Liver (tissue), 9 donors: ENCODE results near the gene GLRX3. TPM values are rescaled to one million over a fixed set of nuclear protein-coding genes. Genes with fewer than 3 reads are reported as not detected.

Source experiments
- DNase-seq: peaks from one replicate; pipeline ENCODE4 v3.0.0-alpha.2; 2017; ENCODE audit warnings: low spot score
- H3K27ac ChIP-seq, 2 donors: one replicate each; pipeline ENCODE4 v1.7.0; 2013; ENCODE audit warnings: inconsistent platforms in 2 of 2, low read length in 2 of 2, control low read depth in 1 of 2, low read depth in 1 of 2, mild to moderate bottlenecking in 1 of 2
- H3K27me3 ChIP-seq, 4 donors: one replicate each; pipeline versions ENCODE4 v1.6.1 to v1.7.0; 2013; ENCODE audit warnings: low read length in 3 of 4, inconsistent platforms in 1 of 4, mild to moderate bottlenecking in 1 of 4, moderate library complexity in 1 of 4; ENCODE audit not compliant: control insufficient read depth in 4 of 4, insufficient read depth in 4 of 4
- H3K36me3 ChIP-seq, 4 donors: one replicate each; pipeline versions ENCODE4 v1.6.1 to v1.7.0; 2013; ENCODE audit warnings: low read length in 3 of 4, mild to moderate bottlenecking in 3 of 4, low read depth in 1 of 4, moderate library complexity in 1 of 4; ENCODE audit not compliant: control insufficient read depth in 4 of 4, insufficient read depth in 3 of 4
- H3K4me1 ChIP-seq, 4 donors: one replicate each; pipeline versions ENCODE4 v1.6.1 to v1.7.0; 2013; ENCODE audit warnings: low read length in 3 of 4, mild to moderate bottlenecking in 3 of 4, moderate library complexity in 1 of 4; ENCODE audit not compliant: control insufficient read depth in 4 of 4, insufficient read depth in 4 of 4
- H3K4me3 ChIP-seq, 3 donors: one replicate each; pipeline versions ENCODE4 v1.6.1 to v1.7.0; 2013; ENCODE audit warnings: low read length in 3 of 3, control low read depth in 1 of 3, low read depth in 1 of 3, mild to moderate bottlenecking in 1 of 3
- H3K9ac ChIP-seq, 2 donors: one replicate each; pipeline ENCODE4 v1.7.0; 2013; ENCODE audit warnings: low read length in 2 of 2, mild to moderate bottlenecking in 2 of 2, moderate library complexity in 2 of 2, control low read depth in 1 of 2, low read depth in 1 of 2
- H3K9me3 ChIP-seq, 4 donors: one replicate each; pipeline versions ENCODE4 v1.6.1 to v1.7.0; 2013; ENCODE audit warnings: low read length in 3 of 4; ENCODE audit not compliant: control insufficient read depth in 4 of 4
- EGR1 ChIP-seq, 2 donors: IDR thresholded peaks; 2 replicates each; pipeline ENCODE4 v1.6.1; 2016 to 2018; ENCODE audit warnings: antibody characterized with exemption in 2 of 2, low read depth in 2 of 2
- FOXA1 ChIP-seq: IDR thresholded peaks from 2 replicates; pipeline ENCODE4 v1.6.1; 2016; ENCODE audit warnings: antibody characterized with exemption
- FOXA2 ChIP-seq: IDR thresholded peaks from 2 replicates; pipeline ENCODE4 v1.6.1; 2016; ENCODE audit warnings: antibody characterized with exemption
- GABPA ChIP-seq, 2 donors: IDR thresholded peaks in 1 of 2; conservative IDR thresholded peaks in 1 of 2; 2 replicates each; pipeline ENCODE4 v1.6.1; 2016; ENCODE audit warnings: antibody characterized with exemption in 2 of 2, mild to moderate bottlenecking in 1 of 2, moderate library complexity in 1 of 2
- HNF4A ChIP-seq, 2 donors: conservative IDR thresholded peaks; 2 replicates each; pipeline ENCODE4 v1.6.1; 2016; ENCODE audit warnings: antibody characterized with exemption in 2 of 2, mild to moderate bottlenecking in 2 of 2
- HNF4G ChIP-seq: IDR thresholded peaks from 2 replicates; pipeline ENCODE4 v1.6.1; 2016; ENCODE audit warnings: antibody characterized with exemption
- JUND ChIP-seq, 2 donors: IDR thresholded peaks; 2 replicates each; pipeline ENCODE4 v1.6.1; 2016; ENCODE audit warnings: antibody characterized with exemption in 2 of 2
- NR2F2 ChIP-seq: IDR thresholded peaks from 2 replicates; pipeline ENCODE4 v1.6.1; 2016; ENCODE audit warnings: antibody characterized with exemption
- RAD21 ChIP-seq, 2 donors: IDR thresholded peaks; 2 replicates each; pipeline ENCODE4 v1.6.1; 2016; ENCODE audit warnings: antibody characterized with exemption in 2 of 2, mild to moderate bottlenecking in 2 of 2
- RXRA ChIP-seq, 2 donors: IDR thresholded peaks; 2 replicates each; pipeline ENCODE4 v1.6.1; 2017 to 2018; ENCODE audit warnings: antibody characterized with exemption in 2 of 2, mild to moderate bottlenecking in 1 of 2
- SP1 ChIP-seq: IDR thresholded peaks from 2 replicates; pipeline ENCODE4 v1.6.1; 2018; ENCODE audit warnings: antibody characterized with exemption, mild to moderate bottlenecking
- TAF1 ChIP-seq: conservative IDR thresholded peaks from 2 replicates; pipeline ENCODE4 v1.6.1; 2016; ENCODE audit warnings: antibody characterized with exemption, mild to moderate bottlenecking
- YY1 ChIP-seq: IDR thresholded peaks from 2 replicates; pipeline ENCODE4 v1.6.1; 2016; ENCODE audit warnings: antibody characterized with exemption, mild to moderate bottlenecking
- WGBS: extraction: QIAGEN DNeasy Blood & Tissue Kit; methylation state at CpG from one replicate; pipeline ENCODE4 v1.1.7; 2013; 5-methylcytosine and 5-hydroxymethylcytosine counted together
- polyA plus RNA-seq, 2 donors: library from polyadenylated mRNA; stranded (reverse) in 1 of 2; unstranded in 1 of 2; fragments of 200-250 nt in 1 of 2; fragments of >200 nt in 1 of 2; fragmentation: Nextera tagmentation in 1 of 2; extraction: Ambion mirVana in 1 of 2; gene quantifications; one replicate each; pipeline versions ENCODE4 v1.2.1 to v1.2.3, GENCODE V29; 2013 to 2015
- total RNA-seq, 2 donors: library from RNA; depleted of rRNA; stranded (reverse); fragments of >200 nt; gene quantifications; one replicate each; pipeline ENCODE4 v1.2.3, GENCODE V29; 2014
- TF ChIP-seq, protein P1 (sequence below): IDR thresholded peaks from 2 replicates; pipeline ENCODE4 v1.6.1; 2016; ENCODE audit warnings: antibody characterized with exemption
- TF ChIP-seq, protein P2 (sequence below): IDR thresholded peaks from 2 replicates; pipeline ENCODE4 v1.6.1; 2016; ENCODE audit warnings: antibody characterized with exemption
- TF ChIP-seq, protein P3 (sequence below): fragments of 150-350 bp; IDR thresholded peaks from 2 replicates; pipeline ENCODE4 v1.5.1; 2017; ENCODE audit warnings: improper control_type of control experiment, low read depth, low read length; ENCODE audit not compliant: missing input control
- TF ChIP-seq, protein P4 (sequence below): IDR thresholded peaks from 2 replicates; pipeline ENCODE4 v1.6.1; 2016; ENCODE audit warnings: antibody characterized with exemption, mild to moderate bottlenecking
- donor health status: healthy.
- donor health status: healthy.
- donor health status: healthy.
- donor health status: healthy.
- donor health status: healthy.

Gene GLRX3
- total and polyA plus RNA-seq, 4 donors, result 24.0 to 34.0 (median 28.5) TPM

DNA sequence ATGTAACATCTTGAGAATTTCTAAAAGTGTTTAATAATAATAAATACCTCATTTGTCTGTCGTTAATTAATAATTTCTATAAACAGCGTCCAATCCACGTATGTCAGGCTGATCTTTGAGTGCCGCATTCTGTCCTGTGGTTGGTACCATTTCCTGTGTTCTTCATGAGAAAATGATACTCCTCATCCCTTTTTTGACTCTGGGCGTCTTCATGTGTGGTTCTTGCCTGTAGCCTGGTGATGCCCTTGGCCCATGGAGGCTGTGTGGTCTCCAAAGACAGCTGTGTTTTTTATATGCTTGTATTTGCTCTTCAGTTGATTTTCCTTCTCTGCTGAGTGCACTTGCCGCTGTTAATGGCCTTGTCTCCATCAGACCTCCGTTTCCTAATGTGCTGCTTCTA, 31.5 kb downstream of the GLRX3 start:
- Histone ChIP-seq H3K36me3 (peaks cover 0 to 39% (median 19%) of the 10 kb centered on the region in 4 donors), H3K4me1 (no peaks in the 10 kb centered on the region), H3K27ac (no peak overlapping the region), H3K9me3 (no peaks in the 10 kb centered on the region), H3K27me3 (no peaks in the 10 kb centered on the region), H3K4me3 (no peak overlapping the region), H3K9ac (no peak overlapping the region)
- TF ChIP-seq, protein P1, sequence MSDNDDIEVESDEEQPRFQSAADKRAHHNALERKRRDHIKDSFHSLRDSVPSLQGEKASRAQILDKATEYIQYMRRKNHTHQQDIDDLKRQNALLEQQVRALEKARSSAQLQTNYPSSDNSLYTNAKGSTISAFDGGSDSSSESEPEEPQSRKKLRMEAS, result no peak
- TF ChIP-seq RXRA (IDR thresholded peaks at IDR 0.05) (no peak), GABPA (IDR thresholded peaks at IDR 0.05 in 1 of 2, conservative IDR thresholded peaks at IDR 0.05 in 1 of 2) (no peak), TAF1 (no peak), FOXA2 (no peak), JUND (IDR thresholded peaks at IDR 0.05) (no peak), RAD21 (IDR thresholded peaks at IDR 0.05) (no peak)
- TF ChIP-seq, protein P2, sequence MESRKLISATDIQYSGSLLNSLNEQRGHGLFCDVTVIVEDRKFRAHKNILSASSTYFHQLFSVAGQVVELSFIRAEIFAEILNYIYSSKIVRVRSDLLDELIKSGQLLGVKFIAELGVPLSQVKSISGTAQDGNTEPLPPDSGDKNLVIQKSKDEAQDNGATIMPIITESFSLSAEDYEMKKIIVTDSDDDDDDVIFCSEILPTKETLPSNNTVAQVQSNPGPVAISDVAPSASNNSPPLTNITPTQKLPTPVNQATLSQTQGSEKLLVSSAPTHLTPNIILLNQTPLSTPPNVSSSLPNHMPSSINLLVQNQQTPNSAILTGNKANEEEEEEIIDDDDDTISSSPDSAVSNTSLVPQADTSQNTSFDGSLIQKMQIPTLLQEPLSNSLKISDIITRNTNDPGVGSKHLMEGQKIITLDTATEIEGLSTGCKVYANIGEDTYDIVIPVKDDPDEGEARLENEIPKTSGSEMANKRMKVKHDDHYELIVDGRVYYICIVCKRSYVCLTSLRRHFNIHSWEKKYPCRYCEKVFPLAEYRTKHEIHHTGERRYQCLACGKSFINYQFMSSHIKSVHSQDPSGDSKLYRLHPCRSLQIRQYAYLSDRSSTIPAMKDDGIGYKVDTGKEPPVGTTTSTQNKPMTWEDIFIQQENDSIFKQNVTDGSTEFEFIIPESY, result no peak
- TF ChIP-seq, protein P3, sequence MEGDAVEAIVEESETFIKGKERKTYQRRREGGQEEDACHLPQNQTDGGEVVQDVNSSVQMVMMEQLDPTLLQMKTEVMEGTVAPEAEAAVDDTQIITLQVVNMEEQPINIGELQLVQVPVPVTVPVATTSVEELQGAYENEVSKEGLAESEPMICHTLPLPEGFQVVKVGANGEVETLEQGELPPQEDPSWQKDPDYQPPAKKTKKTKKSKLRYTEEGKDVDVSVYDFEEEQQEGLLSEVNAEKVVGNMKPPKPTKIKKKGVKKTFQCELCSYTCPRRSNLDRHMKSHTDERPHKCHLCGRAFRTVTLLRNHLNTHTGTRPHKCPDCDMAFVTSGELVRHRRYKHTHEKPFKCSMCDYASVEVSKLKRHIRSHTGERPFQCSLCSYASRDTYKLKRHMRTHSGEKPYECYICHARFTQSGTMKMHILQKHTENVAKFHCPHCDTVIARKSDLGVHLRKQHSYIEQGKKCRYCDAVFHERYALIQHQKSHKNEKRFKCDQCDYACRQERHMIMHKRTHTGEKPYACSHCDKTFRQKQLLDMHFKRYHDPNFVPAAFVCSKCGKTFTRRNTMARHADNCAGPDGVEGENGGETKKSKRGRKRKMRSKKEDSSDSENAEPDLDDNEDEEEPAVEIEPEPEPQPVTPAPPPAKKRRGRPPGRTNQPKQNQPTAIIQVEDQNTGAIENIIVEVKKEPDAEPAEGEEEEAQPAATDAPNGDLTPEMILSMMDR, result no peak
- TF ChIP-seq, protein P4, sequence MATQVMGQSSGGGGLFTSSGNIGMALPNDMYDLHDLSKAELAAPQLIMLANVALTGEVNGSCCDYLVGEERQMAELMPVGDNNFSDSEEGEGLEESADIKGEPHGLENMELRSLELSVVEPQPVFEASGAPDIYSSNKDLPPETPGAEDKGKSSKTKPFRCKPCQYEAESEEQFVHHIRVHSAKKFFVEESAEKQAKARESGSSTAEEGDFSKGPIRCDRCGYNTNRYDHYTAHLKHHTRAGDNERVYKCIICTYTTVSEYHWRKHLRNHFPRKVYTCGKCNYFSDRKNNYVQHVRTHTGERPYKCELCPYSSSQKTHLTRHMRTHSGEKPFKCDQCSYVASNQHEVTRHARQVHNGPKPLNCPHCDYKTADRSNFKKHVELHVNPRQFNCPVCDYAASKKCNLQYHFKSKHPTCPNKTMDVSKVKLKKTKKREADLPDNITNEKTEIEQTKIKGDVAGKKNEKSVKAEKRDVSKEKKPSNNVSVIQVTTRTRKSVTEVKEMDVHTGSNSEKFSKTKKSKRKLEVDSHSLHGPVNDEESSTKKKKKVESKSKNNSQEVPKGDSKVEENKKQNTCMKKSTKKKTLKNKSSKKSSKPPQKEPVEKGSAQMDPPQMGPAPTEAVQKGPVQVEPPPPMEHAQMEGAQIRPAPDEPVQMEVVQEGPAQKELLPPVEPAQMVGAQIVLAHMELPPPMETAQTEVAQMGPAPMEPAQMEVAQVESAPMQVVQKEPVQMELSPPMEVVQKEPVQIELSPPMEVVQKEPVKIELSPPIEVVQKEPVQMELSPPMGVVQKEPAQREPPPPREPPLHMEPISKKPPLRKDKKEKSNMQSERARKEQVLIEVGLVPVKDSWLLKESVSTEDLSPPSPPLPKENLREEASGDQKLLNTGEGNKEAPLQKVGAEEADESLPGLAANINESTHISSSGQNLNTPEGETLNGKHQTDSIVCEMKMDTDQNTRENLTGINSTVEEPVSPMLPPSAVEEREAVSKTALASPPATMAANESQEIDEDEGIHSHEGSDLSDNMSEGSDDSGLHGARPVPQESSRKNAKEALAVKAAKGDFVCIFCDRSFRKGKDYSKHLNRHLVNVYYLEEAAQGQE, result no peak
- DNase-seq, result no peak
- 96% methylated on average over 7 of the region's 7 CpGs for WGBS

DNA sequence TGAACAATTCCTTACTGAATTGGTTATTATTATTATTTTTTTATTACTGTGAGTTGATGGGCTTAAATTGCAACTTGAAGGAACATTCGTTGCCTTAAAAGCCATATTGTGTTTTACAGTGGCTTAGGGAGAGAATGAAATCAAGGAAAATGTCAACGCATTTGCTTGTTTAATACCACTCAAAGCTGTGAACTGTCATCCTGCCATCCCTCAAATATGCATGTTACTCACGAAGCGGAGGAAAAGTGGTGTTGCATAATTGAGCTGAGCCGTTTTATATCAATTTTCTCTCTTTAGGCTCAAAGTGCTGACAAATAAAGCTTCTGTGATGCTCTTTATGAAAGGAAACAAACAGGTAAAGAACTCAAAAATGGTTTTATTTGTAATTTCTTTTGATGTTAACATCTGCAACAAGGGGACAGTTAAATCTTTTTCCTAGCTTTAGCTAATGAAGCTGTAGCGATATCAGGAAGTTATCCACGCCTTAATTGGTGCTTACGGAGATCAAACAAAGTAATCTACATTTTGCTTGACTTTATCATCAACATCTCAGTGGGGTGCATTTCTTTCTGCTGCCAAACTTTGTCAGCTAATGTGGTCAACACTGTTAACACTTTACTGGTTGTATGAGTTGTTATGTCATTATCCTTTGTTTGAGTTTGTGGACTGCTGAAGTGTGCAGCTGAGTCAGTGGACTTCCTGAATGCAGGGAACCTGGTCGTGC, 33.1 kb downstream of the GLRX3 start:
- peaks cover 0 to 37% (median 26%) of the 10 kb centered on the region in 4 donors for H3K36me3 ChIP-seq

More for the DNA sequence above, 33.1 kb downstream of the GLRX3 start:
- WGBS, result 93% methylated on average over 9 of the region's 9 CpGs
- TF ChIP-seq YY1, result no peak
- TF ChIP-seq, protein P1, result no peak
- no peak for TF ChIP-seq FOXA2
- no peak for TF ChIP-seq RXRA (IDR thresholded peaks at IDR 0.05)
- TF ChIP-seq, protein P4, result no peak
- no peak for TF ChIP-seq HNF4G
- no peak for TF ChIP-seq EGR1 (IDR thresholded peaks at IDR 0.05; ENCODE audit: low read depth in 2 of 2)
- TF ChIP-seq RAD21 (IDR thresholded peaks at IDR 0.05), result no peak
- TF ChIP-seq GABPA (IDR thresholded peaks at IDR 0.05 in 1 of 2, conservative IDR thresholded peaks at IDR 0.05 in 1 of 2), result no peak
- TF ChIP-seq SP1, result no peak
- TF ChIP-seq NR2F2, result no peak
- TF ChIP-seq FOXA1, result no peak
- no peak for TF ChIP-seq JUND (IDR thresholded peaks at IDR 0.05)
- TF ChIP-seq, protein P2, result no peak
- no peak for TF ChIP-seq HNF4A (conservative IDR thresholded peaks at IDR 0.05)
- H3K27me3 ChIP-seq, result no peaks in the 10 kb centered on the region
- no peak for DNase-seq
- H3K4me1 ChIP-seq, result no peaks in the 10 kb centered on the region
- no peaks in the 10 kb centered on the region for H3K9me3 ChIP-seq
- H3K9ac ChIP-seq, result no peak overlapping the region
- H3K4me3 ChIP-seq, result no peak overlapping the region
- H3K27ac ChIP-seq, result no peak overlapping the region
